ENCODE measurements around the gene TXNRD1.

GRCh38 chr12:104307655-104308000, 92.0 kb downstream of the TXNRD1 start:
- no peak for TF ChIP-seq CTCF (IDR thresholded peaks at IDR 0.05)
- TF ChIP-seq POLR2A (IDR thresholded peaks at IDR 0.05): no peak

All from thyroid gland (tissue), 4 donors.